ENCODE data around the gene MBOAT2. TPM values are rescaled to one million over a fixed set of nuclear protein-coding genes. Genes with fewer than 3 reads are reported as not detected.

Gene MBOAT2
- total RNA-seq: 10 to 100 TPM in 2 of 4 donors, 1 to 10 TPM in 2; 4.7 to 12.8 (median 9.7) TPM

GRCh38 chr2:9003616-9004337 is at the start of gene MBOAT2:
TSS of gene MBOAT2 (minus strand) at chr2:9003684. CDS start at chr2:9003614, 70 bp downstream.
- TF ChIP-seq CTCF (IDR thresholded peaks at IDR 0.05; ENCODE audit: low read depth): no peak

DNA sequence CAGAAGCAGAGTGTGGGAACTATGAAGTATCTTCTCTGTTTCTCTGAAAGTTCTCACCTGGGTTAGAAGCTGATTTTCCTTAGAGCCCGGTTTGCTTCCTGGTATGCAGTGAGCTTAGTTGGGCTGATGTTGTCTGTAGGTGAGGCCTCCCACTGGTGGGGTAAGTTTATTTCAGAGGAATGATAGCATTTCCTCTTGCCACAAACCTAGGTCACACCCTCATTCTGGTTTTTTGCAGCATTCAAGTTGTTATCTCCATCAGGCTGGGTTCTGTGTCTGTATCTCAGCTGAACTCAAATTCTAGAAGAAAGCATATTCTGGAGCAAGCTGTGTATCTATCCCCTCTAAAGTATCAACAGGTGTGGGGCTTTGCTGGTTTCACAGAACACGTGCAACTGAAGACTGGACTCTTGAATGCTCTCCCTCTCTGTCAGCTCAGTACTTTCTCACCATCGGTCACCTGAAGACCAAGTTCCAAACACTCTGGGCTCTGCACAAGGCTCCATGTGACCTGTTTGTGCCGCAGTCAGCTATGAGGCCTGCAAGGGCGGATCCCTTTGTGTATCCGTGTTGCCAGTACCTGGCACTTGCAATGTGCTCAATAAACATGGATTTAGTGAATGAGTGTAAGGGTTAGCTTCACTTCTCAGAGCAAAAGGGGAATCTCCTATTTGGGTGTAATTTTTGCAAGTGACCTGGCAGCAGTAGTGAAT is 49.5 kb upstream of the MBOAT2 start:
- TF ChIP-seq CTCF (IDR thresholded peaks at IDR 0.05; ENCODE audit: low read depth): no peak

- TF ChIP-seq CTCF (IDR thresholded peaks at IDR 0.05; ENCODE audit: low read depth): no peak
Measured at GRCh38 chr2:9050122-9050809, 46.8 kb upstream of the MBOAT2 start.

DNA sequence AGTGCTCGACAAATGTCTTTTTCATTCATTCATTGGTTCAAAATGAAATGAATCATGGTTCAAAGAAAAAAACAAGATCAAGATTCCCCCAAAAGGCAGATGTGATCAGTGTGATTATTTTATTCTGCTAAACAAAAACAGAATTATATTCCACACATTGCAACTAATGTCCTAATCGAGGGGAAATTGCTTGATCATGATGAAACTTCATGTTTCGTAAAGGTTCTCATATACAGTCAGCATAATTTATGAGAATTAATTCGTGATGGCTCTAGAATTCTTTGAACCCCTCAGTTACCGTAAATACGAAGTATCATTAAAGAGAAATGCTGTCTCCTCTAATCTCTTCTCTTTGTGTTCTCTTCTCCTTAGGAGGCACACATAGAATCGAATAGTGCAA is 42.1 kb upstream of the MBOAT2 start:
- TF ChIP-seq CTCF (IDR thresholded peaks at IDR 0.05; ENCODE audit: low read depth): no peak

DNA sequence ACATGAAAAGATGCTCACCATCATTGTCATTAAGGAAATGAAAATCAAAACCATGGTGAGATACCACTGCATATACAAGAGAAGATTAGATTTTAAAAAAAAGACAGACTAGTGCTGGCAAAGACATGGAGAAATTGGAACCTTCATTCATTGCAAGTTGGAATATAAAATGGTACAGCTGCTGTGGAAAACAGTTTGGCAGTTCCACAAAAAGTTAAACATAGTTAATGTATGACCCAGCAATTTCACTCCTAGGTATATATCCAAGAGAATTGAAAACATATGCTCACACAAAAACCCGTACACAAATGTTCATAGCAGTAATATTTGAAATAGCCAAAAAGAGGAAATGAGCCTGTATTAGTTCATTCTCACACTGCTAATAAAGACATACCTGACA is 33.7 kb upstream of the MBOAT2 start:
- no peak for TF ChIP-seq CTCF (IDR thresholded peaks at IDR 0.05; ENCODE audit: low read depth)

- no peak for TF ChIP-seq CTCF (IDR thresholded peaks at IDR 0.05; ENCODE audit: low read depth)
Measured at GRCh38 chr2:9033385-9034168, 30.1 kb upstream of the MBOAT2 start.

Measured in subcutaneous adipose tissue (tissue), 4 donors.